HepG2 (cell line): Measurements from ENCODE around the gene ENG. TPM values are rescaled to one million over a fixed set of nuclear protein-coding genes. Genes with fewer than 3 reads are reported as not detected.

Source experiments
- DMAP1 ChIP-seq: IDR thresholded peaks from 2 replicates; pipeline ENCODE4 v1.6.1; 2016
- ELF1 ChIP-seq: sonication (generic); formaldehyde crosslinking; IDR thresholded peaks from 2 replicates; pipeline ENCODE4 v1.4.0; 2020; ENCODE audit warnings: missing genetic modification reagents
- HOXD1 ChIP-seq: sonication (generic); formaldehyde crosslinking; IDR thresholded peaks from 2 replicates; pipeline ENCODE4 v1.5.0; 2020; ENCODE audit warnings: missing genetic modification reagents
- JUN ChIP-seq: sonication (generic); formaldehyde crosslinking; IDR thresholded peaks from 2 replicates; pipeline ENCODE4 v1.4.0; 2020; ENCODE audit warnings: mild to moderate bottlenecking, missing genetic modification reagents
- KAT7 ChIP-seq: IDR thresholded peaks from 2 replicates; pipeline ENCODE4 v1.6.1; 2018; ENCODE audit warnings: borderline replicate concordance, missing compliant biosample characterization
- KLF11 ChIP-seq: IDR thresholded peaks from 2 replicates; pipeline ENCODE4 v1.6.1; 2016; ENCODE audit warnings: missing compliant biosample characterization
- KMT2B ChIP-seq: IDR thresholded peaks from 2 replicates; pipeline ENCODE4 v1.6.1; 2016; ENCODE audit warnings: missing genetic modification reagents, missing compliant biosample characterization
- PHB2 ChIP-seq: fragments of 450-650 bp; IDR thresholded peaks from 2 replicates; pipeline ENCODE4 v1.6.1; 2018; ENCODE audit not compliant: partially characterized antibody
- SKI ChIP-seq: fragments of 450-650 bp; IDR thresholded peaks from one replicate; pipeline ENCODE4 v1.6.1; 2018; ENCODE audit warnings: mild to moderate bottlenecking; ENCODE audit not compliant: partially characterized antibody
- SOX6 ChIP-seq, 2 experiments: fragments of 450-650 bp in 1 of 2; sonication (generic) in 1 of 2; formaldehyde crosslinking in 1 of 2; IDR thresholded peaks; 2 replicates each; pipeline versions ENCODE4 v1.4.0 to v1.6.1; 2017 to 2020; ENCODE audit warnings: antibody characterized with exemption in 1 of 2, mild to moderate bottlenecking in 1 of 2, missing genetic modification reagents in 1 of 2
- polyA plus RNA-seq, 8 experiments: library from polyadenylated mRNA; depleted of rRNA in 3 of 8; stranded (reverse) in 7 of 8; unstranded in 1 of 8; fragments of >200 nt; fragmentation: Illumina TruSeq in 4 of 8; extraction: Trizol in 4 of 8; gene quantifications; 2 replicates each; pipeline versions ENCODE4 v1.2.1 to v1.2.3, GENCODE V29; 2011 to 2016; ENCODE audit warnings: low read depth in 4 of 8, missing spikeins in 1 of 8, mixed read lengths in 1 of 8; ENCODE audit not compliant: insufficient read depth in 1 of 8
- total RNA-seq, 5 experiments: library from RNA; depleted of rRNA; stranded (reverse); fragments of >200 nt; fragmentation: Illumina TruSeq; extraction: Trizol; gene quantifications; 2 replicates each; pipeline ENCODE4 v1.2.3, GENCODE V29; 2016; ENCODE audit warnings: low read depth in 1 of 5
- TF ChIP-seq, protein P1 (sequence below): sonication (generic); formaldehyde crosslinking; IDR thresholded peaks from 2 replicates; pipeline ENCODE4 v1.5.1; 2020; ENCODE audit warnings: missing genetic modification reagents, mild to moderate bottlenecking, borderline replicate concordance
- TF ChIP-seq, protein P2 (sequence below): sonication (generic); formaldehyde crosslinking; IDR thresholded peaks from 2 replicates; pipeline ENCODE4 v1.5.0; 2020; ENCODE audit warnings: missing genetic modification reagents, mild to moderate bottlenecking, borderline replicate concordance
- TF ChIP-seq, protein P3 (sequence below): sonication (generic); formaldehyde crosslinking; IDR thresholded peaks from 2 replicates; pipeline ENCODE4 v1.8.1; 2023; ENCODE audit warnings: mild to moderate bottlenecking, missing genetic modification reagents
- TF ChIP-seq, protein P4 (sequence below): sonication (generic); formaldehyde crosslinking; IDR thresholded peaks from 2 replicates; pipeline ENCODE4 v1.4.0; 2020; ENCODE audit warnings: missing genetic modification reagents
- TF ChIP-seq, protein P5 (sequence below): fragments of 450-650 bp; IDR thresholded peaks from 2 replicates; pipeline ENCODE4 v1.6.1; 2016

Gene ENG
- total and polyA plus RNA-seq, 2 of the 13 experiments (the other 11 are each of a cell fraction or from before 2014, with no cell fraction given): 0.02 to 1.1 TPM

DNA sequence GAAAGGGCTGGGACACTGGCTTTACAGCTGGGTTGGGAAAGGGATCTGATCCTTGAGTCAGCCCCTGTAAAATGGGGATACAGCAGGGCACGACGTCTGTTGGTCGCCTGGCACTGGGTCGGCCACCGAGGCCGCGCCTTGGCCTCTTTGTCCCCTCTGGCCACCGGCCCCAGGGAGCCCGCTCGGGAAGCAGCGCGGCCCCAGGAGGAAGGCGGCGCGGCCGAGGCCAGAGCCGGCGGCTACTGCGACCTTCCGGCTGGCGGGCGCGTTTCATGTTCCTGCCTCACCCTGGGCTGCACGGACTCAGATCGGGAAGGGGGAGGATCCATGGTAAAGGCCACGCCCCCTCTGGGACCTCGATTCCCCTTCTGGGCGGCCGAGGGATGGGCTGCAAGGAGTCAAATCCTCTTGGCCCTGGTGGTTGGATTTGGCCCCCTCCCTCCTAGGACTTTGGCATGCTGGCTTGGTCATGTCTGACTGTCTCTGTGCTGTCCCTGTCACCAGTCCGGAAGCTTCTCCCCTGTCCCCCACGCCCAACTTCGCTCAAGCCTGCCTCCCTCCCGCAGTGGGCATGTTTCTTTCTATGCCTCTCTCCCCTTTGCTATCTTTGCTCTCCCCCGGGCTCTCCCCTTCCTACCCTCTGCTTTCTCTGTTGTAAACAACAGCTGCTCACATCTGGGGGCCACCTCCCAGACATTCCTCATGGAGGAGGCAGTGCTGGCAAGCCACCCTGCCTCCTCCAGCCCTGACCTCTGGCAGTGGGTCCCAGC lies 26.0 kb downstream of the ENG start (continued):
- TF ChIP-seq, protein P1, sequence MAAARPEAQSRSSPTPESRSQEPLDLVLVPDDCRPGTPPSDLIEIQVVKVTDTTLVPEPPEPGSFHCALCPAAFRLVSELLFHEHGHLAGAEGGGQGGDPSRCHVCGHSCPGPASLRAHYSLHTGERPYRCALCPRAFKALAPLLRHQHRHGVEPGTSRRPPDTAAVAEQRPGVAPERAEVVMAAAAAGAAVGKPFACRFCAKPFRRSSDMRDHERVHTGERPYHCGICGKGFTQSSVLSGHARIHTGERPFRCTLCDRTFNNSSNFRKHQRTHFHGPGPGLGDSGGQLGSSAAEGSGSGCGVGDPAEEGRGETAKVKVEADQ (CRISPR knock-in tag): no peak
- TF ChIP-seq, protein P2, sequence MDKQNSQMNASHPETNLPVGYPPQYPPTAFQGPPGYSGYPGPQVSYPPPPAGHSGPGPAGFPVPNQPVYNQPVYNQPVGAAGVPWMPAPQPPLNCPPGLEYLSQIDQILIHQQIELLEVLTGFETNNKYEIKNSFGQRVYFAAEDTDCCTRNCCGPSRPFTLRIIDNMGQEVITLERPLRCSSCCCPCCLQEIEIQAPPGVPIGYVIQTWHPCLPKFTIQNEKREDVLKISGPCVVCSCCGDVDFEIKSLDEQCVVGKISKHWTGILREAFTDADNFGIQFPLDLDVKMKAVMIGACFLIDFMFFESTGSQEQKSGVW: no peak
- no peak for TF ChIP-seq DMAP1 (CRISPR knock-in tag)
- peak; percentile 26 for TF ChIP-seq SKI
- TF ChIP-seq HOXD1 (CRISPR knock-in tag): no peak
- TF ChIP-seq, protein P3, sequence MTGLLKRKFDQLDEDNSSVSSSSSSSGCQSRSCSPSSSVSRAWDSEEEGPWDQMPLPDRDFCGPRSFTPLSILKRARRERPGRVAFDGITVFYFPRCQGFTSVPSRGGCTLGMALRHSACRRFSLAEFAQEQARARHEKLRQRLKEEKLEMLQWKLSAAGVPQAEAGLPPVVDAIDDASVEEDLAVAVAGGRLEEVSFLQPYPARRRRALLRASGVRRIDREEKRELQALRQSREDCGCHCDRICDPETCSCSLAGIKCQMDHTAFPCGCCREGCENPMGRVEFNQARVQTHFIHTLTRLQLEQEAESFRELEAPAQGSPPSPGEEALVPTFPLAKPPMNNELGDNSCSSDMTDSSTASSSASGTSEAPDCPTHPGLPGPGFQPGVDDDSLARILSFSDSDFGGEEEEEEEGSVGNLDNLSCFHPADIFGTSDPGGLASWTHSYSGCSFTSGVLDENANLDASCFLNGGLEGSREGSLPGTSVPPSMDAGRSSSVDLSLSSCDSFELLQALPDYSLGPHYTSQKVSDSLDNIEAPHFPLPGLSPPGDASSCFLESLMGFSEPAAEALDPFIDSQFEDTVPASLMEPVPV (CRISPR knock-in tag): no peak
- no peak for TF ChIP-seq KAT7
- TF ChIP-seq KMT2B (CRISPR knock-in tag): no peak
- TF ChIP-seq, protein P4, sequence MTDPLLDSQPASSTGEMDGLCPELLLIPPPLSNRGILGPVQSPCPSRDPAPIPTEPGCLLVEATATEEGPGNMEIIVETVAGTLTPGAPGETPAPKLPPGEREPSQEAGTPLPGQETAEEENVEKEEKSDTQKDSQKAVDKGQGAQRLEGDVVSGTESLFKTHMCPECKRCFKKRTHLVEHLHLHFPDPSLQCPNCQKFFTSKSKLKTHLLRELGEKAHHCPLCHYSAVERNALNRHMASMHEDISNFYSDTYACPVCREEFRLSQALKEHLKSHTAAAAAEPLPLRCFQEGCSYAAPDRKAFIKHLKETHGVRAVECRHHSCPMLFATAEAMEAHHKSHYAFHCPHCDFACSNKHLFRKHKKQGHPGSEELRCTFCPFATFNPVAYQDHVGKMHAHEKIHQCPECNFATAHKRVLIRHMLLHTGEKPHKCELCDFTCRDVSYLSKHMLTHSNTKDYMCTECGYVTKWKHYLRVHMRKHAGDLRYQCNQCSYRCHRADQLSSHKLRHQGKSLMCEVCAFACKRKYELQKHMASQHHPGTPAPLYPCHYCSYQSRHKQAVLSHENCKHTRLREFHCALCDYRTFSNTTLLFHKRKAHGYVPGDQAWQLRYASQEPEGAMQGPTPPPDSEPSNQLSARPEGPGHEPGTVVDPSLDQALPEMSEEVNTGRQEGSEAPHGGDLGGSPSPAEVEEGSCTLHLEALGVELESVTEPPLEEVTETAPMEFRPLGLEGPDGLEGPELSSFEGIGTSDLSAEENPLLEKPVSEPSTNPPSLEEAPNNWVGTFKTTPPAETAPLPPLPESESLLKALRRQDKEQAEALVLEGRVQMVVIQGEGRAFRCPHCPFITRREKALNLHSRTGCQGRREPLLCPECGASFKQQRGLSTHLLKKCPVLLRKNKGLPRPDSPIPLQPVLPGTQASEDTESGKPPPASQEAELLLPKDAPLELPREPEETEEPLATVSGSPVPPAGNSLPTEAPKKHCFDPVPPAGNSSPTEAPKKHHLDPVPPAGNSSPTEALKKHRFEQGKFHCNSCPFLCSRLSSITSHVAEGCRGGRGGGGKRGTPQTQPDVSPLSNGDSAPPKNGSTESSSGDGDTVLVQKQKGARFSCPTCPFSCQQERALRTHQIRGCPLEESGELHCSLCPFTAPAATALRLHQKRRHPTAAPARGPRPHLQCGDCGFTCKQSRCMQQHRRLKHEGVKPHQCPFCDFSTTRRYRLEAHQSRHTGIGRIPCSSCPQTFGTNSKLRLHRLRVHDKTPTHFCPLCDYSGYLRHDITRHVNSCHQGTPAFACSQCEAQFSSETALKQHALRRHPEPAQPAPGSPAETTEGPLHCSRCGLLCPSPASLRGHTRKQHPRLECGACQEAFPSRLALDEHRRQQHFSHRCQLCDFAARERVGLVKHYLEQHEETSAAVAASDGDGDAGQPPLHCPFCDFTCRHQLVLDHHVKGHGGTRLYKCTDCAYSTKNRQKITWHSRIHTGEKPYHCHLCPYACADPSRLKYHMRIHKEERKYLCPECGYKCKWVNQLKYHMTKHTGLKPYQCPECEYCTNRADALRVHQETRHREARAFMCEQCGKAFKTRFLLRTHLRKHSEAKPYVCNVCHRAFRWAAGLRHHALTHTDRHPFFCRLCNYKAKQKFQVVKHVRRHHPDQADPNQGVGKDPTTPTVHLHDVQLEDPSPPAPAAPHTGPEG (CRISPR knock-in tag): no peak
- no peak for TF ChIP-seq KLF11
- no peak for TF ChIP-seq PHB2
- TF ChIP-seq JUN (CRISPR knock-in tag): no peak
- TF ChIP-seq ELF1: peak; percentile 26; the same call in 1 of the 2 replicates
- TF ChIP-seq, protein P5, sequence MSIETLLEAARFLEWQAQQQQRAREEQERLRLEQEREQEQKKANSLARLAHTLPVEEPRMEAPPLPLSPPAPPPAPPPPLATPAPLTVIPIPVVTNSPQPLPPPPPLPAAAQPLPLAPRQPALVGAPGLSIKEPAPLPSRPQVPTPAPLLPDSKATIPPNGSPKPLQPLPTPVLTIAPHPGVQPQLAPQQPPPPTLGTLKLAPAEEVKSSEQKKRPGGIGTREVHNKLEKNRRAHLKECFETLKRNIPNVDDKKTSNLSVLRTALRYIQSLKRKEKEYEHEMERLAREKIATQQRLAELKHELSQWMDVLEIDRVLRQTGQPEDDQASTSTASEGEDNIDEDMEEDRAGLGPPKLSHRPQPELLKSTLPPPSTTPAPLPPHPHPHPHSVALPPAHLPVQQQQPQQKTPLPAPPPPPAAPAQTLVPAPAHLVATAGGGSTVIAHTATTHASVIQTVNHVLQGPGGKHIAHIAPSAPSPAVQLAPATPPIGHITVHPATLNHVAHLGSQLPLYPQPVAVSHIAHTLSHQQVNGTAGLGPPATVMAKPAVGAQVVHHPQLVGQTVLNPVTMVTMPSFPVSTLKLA: no peak
- no peak for TF ChIP-seq SOX6 (IDR thresholded peaks at IDR 0.05)
- TF ChIP-seq SOX6 (CRISPR knock-in tag; IDR thresholded peaks at IDR 0.05): peak; percentile 42; the same call in 1 of the 2 replicates
